SK-N-SH (cell line): Measurements from ENCODE around the gene CABP4.

ENCODE experiments used
- CTCF ChIP-seq: fragments of 200-600 bp; sonication (generic); IDR thresholded peaks from 2 replicates; pipeline ENCODE4 v1.6.1; 2017; ENCODE audit warnings: antibody characterized with exemption, mild to moderate bottlenecking, moderate library complexity
- MAX ChIP-seq: IDR thresholded peaks from 2 replicates; pipeline ENCODE4 v1.4.0; 2012; ENCODE audit warnings: low read depth
- MXI1 ChIP-seq: IDR thresholded peaks from 2 replicates; pipeline ENCODE4 v1.6.1; 2012; ENCODE audit warnings: mild to moderate bottlenecking, low read depth, low read length, improper control_type of control experiment
- SIN3A ChIP-seq: IDR thresholded peaks from 2 replicates; pipeline ENCODE4 v1.6.1; 2012; ENCODE audit warnings: low read depth, mild to moderate bottlenecking, low read length, moderate library complexity, borderline replicate concordance

- TF ChIP-seq MXI1 (no peak), CTCF (no peak), MAX (no peak), SIN3A (no peak)
Measured at GRCh38 chr11:67420147-67420645, 35.0 kb upstream of the CABP4 start.
